NCI-H1092 treated with DMSO at 0.1 percent for 48 hours (cell line): ENCODE results near the gene DPP7.
"Not testable (repeated sequence)": the region's sequence is repeated elsewhere in the genome, so short reads cannot be mapped to it uniquely, and the experiment has no call there.

Experiments used
- DNase-seq: peaks from one replicate; lab custom pipeline; 2025; lab: John Stamatoyannopoulos, UW

Gene DPP7

DNA sequence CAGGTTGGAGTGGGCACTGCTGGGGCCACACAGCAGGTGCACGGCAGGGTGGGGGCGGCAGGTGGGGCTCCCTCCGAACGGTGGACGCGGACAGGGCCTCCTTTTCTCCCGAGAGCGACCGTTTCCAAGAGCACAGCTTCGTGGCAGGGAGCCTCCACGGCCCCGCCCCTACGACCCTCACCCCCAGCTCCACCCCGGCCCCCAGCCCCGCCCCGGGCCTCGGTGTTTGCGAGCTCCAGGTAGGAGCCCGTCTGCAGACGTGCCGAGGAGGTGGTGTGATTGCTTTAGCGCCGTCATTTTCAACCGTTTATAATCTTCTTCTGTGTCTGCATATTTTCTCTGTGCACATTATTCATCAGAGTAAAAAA is 33.2 kb upstream of the DPP7 start:
- DNase-seq = no peak

DNA sequence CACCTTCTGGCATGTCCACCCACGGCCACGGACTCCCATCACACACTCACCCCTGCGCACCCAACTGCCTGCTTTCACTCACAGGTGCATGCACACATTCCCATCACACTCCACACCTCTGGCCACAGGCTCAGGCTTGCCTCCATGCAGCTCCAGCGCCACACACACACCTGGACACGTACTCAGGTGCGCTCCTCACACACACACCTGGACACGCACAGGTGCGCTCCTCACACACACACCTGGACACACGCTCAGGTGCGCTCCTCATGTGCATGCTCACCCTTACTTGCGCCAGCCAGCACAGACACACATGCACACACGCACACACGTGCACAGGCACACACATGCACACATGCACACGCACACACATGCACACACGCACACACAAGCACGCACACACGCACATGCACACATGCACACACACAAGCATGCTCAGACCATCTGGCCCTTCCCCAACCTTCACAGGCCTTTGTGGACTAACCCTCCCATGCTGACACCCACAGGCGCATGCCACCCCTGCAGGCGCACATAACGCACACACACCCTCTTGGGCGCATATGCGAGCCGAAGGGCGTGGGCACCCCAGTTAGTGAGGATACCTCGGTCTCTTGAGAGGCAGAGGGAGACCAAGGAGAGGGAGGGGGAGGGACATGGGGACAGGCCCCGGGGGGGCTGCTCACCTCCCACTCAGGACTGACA is 32.7 kb upstream of the DPP7 start:
- DNase-seq = no peak

DNA sequence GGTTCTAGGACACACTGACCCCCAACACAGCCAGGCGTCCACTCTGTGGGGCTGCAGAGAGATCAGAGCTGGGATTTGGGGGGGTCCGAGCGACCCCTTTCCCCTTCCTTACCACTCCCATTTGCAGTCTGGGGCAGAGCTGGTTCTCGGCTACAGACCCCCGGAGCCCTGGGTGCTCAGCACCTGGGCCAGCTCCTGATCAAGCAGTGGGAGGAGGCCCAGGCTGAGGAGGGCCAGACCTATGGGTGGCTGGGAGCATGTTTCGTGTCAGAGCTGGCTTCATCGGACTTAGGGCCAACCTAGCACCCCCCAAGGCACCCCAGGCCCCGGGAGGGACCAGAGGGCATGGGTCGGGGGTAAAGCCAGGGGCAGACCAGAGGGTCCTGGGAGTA is 32.0 kb upstream of the DPP7 start:
- no peak for DNase-seq

DNA sequence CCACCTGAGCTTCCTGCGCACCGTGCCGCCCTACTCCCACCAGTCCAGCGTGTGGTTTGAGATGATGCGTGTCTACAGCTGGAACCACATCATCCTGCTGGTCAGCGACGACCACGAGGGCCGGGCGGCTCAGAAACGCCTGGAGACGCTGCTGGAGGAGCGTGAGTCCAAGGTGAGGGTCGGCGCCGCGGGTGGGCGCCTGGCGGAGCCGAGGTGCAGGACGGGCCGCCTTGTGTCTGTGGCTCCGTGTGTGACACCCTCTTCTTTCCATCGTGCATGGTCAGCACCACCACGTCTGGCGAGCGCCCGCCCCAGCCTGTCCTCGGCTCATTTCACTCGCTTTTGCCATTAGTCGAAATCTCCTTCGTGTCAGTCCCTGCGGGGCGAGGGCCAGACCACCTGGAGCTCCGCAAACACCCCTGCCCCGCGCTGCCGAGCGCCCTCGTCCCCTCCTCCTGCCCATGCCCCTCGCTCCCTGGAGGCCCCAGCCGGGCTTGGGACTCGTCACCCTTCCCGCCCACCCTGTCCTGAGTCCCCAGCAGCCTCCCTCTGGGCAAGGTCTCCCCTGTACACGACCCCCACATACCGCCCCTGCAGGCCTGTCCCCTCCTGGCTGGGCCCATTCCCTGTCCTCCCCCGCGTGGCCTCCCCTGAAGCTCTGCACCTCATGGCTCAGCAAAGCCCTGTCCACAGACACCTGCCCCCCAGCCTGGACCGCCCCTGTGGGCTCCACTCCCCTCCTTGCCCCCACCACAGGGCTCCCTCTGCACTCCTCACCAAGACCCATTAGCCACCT is 31.4 kb upstream of the DPP7 start:
- no peak for DNase-seq

DNA sequence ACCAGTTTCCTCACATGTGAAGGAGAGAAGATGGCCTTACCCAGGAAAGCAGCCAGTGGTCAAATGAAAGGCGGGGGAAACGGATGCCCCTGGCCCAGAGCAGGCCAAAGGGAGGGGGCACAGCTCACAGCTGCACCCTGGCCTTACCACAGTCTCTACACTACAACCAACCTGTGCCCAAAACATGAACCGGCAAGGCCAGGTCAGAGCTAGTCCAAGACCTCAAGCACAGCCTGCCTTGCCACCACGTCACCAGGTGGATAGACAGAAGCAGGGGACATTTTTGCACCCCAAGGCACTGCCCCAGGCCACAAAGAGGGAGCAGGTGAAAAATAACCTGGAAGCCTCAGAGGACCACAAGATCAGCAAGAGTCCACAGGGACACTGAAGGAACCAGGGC is 28.9 kb upstream of the DPP7 start:
- no peak for DNase-seq

DNA sequence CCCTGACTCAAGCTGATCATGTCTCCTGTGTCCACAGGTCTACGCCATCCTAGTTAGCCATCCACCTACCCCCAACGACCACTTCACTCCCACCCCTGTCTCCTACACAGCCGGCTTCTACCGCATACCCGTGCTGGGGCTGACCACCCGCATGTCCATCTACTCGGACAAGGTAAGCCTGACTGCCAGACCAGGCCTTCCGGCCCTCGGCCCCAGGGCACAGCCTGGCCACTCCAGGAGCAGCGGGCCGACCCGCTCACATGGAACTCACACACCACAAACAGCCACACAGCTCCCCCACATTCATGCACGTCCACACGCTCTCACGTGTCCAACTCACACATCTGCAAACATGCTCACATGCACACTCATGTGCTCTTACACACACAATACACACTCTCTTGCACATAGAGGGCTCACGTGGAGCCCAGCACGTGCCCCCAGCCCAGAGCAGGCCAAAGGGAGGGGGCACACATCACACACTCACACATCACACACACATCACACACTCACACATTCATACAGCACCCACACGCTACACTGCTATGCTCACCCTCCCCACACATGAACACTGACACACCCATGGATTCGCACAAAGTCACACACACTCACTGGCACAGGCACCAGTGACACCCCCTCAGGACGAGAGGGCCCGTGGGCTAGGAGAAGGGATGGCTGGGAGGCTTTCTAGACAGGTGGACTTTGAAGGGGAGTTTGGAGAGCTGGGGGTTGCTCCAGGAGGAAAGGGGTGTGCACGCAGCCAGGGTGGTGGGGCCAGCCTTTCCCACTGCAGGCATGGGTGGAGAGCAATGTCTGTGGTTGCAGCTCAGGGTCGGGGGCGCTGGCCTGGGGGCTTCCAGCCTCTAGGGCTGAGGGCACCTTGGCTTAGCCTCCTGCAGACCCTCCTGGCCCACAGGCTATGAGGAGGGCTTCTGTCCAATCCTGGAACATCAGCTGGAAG is 27.7 kb upstream of the DPP7 start:
- DNase-seq = no peak

DNA sequence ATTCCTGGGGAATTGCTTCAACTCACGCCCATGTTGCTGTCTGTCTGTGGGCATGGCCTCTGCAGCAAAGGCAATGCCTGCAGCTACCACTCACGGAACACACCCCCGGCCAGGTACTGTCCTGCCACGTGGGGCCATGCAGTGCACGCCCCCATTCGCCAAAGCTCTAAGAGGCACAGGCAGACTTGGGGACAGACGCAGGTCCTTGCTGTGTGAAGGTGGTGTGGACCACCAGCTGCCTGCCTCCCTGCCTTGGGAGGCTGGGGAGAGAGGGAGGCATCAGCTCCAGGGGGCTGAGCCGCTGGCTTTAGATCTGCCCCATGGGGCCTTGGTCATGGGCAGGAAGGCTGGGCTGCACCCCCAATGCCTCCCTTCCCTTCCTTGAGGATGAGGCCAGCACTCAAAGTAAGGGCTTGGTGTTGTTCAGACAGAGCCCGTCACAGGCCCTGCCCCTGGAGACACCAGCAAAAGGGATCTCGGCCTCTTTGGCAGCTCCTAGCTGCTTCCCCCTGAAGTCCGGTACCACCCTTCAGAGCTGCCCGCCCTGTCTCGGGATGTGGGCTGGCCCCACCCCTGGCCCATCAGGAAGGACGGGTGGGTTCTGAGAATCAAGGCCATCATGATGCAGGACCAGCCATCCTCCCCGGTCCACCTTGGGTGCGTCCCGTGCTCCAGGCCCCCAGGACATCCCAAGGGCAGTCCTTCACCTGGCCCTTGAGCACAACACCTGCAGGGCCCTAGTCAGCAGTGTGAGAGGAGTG is 26.7 kb upstream of the DPP7 start:
- DNase-seq = no peak

DNA sequence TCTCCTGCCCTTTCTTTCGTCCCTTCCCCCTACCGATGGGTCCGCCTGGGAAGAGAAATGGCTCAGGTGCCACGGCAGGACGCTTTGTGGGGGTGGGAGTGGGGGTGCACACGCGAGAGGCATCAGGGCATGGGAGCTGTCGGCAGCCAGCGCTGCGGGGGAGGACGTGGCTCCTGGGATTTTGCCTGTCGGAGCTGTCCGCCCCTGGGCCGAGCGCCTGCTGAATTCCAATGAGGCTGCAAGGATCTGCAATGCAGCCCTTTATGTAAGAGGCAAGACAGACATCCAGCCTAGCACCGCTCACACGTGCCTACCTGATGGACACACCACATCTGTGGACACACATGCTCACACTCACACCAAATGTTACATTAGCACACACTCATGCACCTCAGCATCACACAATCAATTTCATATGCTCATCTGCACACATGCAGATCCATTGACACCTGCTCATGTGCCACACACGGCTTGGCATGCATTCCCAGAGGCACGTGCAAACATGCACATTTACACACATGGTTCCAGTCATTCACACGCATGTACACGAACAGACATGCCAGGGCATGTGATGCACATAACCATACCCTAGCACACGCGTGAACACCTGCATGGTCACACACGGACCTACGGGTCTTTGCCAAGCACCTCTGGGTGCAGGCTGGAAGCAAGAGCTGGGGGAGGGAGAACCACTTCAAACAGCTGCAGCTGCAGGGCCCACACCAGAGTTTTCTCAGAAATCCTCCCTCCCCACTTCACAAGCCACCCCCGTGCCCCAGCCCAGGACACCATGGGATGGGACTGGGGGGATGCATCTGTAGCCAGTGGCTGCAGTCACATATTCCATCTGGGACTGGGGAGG is 25.8 kb upstream of the DPP7 start:
- no peak for DNase-seq

DNA sequence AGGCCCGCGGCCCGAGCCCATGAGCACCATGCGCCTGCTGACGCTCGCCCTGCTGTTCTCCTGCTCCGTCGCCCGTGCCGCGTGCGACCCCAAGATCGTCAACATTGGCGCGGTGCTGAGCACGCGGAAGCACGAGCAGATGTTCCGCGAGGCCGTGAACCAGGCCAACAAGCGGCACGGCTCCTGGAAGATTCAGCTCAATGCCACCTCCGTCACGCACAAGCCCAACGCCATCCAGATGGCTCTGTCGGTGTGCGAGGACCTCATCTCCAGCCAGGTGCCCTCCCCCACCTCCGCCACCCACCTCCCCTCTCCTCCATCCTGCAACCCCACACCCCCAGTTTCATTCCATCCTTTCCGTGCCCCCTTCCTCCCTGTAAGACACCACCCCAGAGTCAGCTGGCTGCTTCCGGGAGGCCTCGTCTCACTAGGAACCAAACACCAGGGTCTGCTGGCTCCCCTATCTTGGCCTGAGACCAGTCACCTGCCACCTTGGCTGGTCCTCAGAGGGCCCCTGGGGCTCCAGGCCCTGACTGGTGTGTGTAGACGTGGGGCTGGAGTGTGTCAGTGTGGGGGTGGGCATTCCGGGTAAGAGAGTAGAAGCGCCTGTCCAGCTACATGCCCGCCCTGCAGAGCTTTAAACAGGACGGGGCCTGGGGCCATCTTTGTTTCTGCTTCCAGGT is 25.1 kb upstream of the DPP7 start:
- no peak for DNase-seq

DNA sequence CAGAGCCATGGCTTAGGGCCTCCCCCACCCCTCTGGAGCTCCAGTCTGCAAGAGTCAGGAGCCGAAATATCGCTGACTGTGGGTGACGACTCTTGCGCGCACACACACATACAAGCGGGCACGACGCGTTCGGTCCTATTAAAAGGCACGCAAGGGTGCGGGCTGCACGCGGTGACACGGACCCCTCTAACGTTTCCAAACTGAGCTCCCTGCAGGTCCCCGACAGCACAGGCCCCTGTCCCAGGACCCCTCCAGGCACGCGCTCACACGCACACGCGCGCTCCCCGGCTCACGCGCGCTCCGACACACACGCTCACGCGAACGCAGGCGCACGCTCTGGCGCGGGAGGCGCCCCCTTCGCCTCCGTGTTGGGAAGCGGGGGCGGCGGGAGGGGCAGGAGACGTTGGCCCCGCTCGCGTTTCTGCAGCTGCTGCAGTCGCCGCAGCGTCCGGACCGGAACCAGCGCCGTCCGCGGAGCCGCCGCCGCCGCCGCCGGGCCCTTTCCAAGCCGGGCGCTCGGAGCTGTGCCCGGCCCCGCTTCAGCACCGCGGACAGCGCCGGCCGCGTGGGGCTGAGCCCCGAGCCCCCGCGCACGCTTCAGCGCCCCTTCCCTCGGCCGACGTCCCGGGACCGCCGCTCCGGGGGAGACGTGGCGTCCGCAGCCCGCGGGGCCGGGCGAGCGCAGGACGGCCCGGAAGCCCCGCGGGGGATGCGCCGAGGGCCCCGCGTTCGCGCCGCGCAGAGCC is 24.4 kb upstream of the DPP7 start, which contains the start of gene GRIN1:
GRIN1 (plus strand) TSS at position 433 of the 746 bp plus-strand sequence. CDS start 333 bp downstream, outside the sequence.
- no peak for DNase-seq

DNA sequence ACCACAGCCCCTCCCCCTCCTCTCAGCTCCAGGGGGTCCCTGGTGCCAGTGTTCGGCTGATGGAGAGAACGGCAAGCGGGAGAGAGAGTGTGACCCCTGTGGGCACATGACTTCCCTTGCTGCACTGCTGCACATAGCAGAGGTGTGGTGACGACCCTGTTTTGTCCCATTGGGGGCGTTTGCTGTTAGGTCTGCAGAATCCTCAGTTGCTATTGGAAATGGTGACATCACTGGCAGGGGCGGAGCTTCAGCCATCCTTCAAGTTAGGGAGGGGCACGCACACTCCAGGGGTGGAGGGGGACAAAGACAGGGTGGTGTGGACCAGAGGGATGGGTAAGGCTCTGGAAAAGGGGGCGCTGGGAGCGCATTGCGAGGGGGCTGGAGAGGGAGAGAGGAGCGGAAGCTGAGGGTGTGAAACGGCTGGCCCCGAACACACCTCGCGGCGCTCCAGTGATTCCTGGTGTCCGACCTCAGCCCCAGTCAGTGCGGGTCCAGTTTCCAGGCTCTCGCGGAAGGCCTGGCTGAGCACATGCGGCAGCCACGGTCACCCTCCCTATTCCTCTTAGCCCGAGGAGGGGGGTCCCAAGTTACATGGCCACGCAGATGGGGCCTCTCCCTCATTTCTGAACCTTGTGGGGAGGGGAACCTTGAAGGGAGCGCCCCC is 23.7 kb upstream of the DPP7 start:
- peak; percentile 30 for DNase-seq

DNA sequence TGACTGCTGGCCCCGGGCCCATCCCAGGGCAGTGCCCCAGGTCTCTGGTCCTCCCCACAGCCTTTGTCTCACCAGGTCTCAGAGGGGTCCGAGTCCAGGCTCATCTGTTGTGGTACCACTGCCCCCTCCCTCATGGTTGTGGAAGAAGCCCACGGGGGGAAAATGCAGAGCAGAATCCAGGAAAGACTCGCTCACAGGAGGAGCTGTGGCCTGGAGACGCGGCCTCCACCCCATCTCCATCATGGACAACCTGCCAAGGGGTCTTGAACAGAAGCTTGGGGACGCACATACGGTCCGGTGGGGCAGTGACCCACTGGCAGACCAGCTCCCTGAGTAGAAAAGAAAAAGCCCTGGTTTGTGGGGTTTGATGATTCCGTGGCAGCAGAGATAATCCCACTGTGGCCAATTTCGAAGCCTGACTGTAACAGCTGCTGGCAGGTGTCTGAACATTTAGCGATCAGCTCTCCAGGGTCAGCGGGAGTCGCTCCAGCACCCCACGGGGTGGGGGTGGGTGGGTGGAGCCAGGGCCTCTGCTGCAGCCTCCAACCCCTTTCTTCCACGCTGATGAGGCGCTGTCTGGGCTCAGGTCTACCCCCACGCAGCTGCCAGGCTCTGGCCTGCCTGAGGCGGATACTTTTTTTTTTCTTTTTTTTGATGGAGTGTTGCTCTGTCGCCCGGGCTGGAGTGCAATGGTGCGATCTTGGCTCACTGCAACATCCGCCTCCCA is 22.5 kb upstream of the DPP7 start:
- no peak for DNase-seq

DNA sequence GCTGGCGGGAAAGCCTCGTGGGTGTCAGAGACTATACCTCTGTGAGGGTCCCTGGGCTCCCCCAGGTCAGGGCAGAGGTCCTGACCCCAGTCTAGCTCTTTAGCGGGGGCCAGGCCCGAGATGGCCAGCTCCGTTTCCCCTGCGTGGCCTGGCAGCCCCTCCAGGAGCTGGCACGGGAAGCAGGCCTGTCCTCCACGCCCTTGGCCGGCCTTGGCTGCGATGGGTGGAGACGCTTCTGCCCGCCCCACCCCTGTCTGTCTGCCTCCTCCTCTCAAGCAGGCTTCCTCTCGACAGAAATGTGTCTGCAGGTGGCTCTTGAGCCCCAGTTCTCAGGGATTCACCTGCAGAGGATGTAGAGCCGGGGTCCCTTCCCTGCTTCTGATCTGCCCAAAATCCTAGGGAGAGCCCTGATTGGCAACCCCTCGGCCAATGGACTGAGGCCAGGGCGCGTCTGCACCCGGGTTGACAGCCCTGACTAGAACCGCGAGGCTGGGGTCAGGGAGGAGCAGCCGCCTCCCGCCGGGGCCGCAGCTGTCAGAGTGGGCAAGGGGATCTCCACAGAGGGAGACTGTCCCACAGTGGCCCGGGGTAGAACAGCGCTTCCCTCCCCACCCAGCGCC is 21.8 kb upstream of the DPP7 start:
- DNase-seq = no peak

DNA sequence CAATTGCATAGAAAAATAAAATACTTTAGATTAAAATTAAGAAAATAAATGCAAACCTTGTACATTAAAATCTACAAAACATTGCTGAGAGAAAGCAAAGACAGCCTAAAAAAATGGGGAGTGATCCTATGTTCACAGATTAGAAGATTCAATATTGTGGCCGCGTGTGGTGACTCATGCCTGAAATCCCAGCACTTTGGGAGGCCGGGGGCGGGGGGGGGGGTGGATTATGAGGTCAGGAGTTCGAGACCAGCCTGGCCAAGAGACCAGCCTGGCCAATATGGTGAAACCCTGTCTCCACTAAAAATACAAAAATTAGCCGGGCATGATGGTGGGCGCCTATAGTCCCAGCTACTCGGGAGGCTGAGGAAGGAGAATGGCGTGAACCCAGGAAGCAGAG is 20.6 kb upstream of the DPP7 start:
- not testable (repeated sequence) for DNase-seq

DNA sequence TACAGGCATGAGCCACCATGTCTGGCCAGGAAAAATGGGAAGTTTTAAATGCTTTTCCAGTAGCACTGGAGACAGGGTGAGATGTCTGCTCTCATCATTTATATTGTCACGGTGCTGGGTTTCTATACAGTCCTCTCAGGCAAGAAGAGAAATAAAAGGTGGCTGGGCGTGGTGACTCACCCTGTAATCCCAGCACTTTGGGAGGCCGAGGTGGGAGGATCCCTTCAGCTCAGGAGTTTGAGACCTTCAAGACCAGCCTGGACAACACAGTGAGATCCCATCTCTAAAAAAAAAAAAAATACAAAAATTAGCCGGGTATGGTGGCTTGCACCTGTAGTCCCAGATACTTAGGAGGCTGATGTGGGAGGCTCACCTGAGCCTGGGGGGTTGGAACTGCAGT is 19.7 kb upstream of the DPP7 start:
- no peak for DNase-seq

DNA sequence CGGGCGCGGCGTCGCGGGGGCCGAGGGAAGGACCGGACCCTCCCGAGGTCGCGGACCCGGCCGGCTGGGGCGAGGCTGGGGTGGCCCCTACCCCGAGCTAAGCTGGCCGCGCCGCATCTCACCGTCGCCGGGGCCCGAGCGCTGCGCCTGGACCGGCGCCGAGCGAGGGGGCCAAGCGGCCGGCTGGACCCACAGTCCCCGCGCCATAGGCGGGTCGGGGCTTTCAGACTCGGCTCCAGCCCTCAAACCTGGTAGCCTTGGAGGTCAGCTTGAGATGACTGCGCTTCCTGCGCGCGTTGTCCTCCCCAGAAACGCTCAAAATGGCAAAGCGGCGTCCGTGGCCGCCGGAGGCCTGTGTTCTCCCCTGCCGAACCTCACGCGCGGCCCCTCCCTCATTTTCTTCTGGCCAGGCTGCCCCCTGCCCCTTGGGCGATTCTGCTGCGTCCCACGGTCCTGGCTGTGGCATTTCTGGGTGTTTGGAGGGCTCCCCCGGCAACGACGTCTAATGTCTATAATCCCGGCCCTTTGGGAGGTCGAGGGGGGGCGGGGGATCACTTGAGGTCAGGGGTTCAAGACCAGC is 15.7 kb upstream of the DPP7 start:
- no peak for DNase-seq

DNA sequence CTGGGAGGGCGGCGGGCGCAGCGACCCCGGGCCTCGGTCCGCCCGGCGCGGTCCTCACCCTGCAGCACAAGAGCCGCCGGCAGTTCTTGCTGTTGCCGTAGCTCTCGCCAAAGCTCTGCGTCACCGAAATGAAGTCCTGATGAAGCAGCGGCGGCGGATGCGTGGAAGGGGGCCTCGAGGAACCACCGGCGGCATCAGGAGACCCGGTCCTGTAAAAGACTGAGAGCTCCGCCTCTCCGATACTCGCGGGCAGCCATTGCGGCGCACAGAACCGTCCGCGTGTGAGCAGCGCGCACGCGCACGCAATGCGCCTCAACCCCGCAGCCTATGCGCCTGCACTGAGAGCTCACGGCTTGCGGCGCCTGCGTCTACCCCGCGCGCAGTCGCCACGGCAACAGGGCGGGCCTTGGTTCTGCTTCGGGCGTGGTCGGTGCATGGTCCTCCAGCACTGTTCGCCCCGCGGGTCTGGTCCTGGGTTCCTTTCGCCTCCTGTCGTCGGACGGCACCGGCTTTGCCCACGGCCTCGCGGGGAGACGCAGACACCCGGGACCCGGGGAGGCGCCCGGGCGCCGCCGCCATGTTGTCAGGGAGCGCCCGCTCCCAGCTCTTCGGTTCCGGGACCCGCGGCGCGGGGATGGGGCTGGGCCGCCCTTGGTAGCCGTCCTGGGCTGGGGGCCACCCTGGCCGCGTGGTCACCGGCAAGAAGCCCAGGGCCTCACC is 15.1 kb upstream of the DPP7 start:
- peak; percentile 89 for DNase-seq
